Colonic mucosa (tissue), 4 donors: ENCODE results near the gene CCNB1IP1. TPM values are rescaled to one million over a fixed set of nuclear protein-coding genes. Genes with fewer than 3 reads are reported as not detected.
"Not testable (repeated sequence)": the region's sequence is repeated elsewhere in the genome, so short reads cannot be mapped to it uniquely, and the experiment has no call there.

ENCODE experiments used
- DNase-seq: peaks from one replicate; pipeline ENCODE4 v3.0.0-alpha.2; 2020
- H3K27ac ChIP-seq: fragments of 200-600 bp; one replicate; pipeline ENCODE4 v1.8.0; 2021
- H3K27me3 ChIP-seq: fragments of 200-600 bp; one replicate; pipeline ENCODE4 v1.8.0; 2021
- H3K36me3 ChIP-seq: fragments of 200-600 bp; one replicate; pipeline ENCODE4 v1.8.0; 2021
- H3K4me1 ChIP-seq: fragments of 200-600 bp; one replicate; pipeline ENCODE4 v1.8.0; 2021; ENCODE audit warnings: mild to moderate bottlenecking
- H3K4me3 ChIP-seq: fragments of 200-600 bp; one replicate; pipeline ENCODE4 v1.8.0; 2021
- H3K9ac ChIP-seq, 2 donors: one replicate each; pipeline ENCODE4 v1.7.0; 2013; ENCODE audit warnings: control low read depth in 2 of 2, low read depth in 2 of 2, low read length in 2 of 2
- H3K9me3 ChIP-seq: fragments of 200-600 bp; one replicate; pipeline ENCODE4 v1.8.0; 2021
- intact Hi-C: fragments of 100-400 bp; cut with DNase I; formaldehyde crosslinking; loops from one replicate; pipeline ENCODE4 v1.14.1; 2022
- total RNA-seq, 2 donors: library from RNA; stranded (reverse); fragmentation: NEBNext Ultra II Directional in 1 of 2; extraction: Animal tissue kit (Norgen Biotek cat#: 25700) in 1 of 2; gene quantifications; one replicate each; pipeline ENCODE4 v1.2.1, GENCODE V29; 2021
- TF ChIP-seq, protein P1 (sequence below): fragments of 200-600 bp; IDR thresholded peaks from one replicate; pipeline ENCODE4 v1.8.0; 2022; ENCODE audit warnings: antibody characterized with exemption, mild to moderate bottlenecking
- donor health status: healthy.
- donor health status: DM: no; HTN: no; CAD: no.
- donor health status: DM: no; HTN: no; CAD: no.

The CCNB1IP1 gene
- total RNA-seq, 2 donors from 2014 or later: 20.5 to 30.7 TPM

- no peak for DNase-seq
- Histone ChIP-seq H3K27ac (no peak overlapping the region), H3K4me1 (peaks cover 9% of the 10 kb centered on the region), H3K36me3 (peaks cover 13% of the 10 kb centered on the region), H3K9me3 (no peaks in the 10 kb centered on the region), H3K9ac (no peak overlapping the region), H3K27me3 (no peaks in the 10 kb centered on the region), H3K4me3 (no peak overlapping the region)
- intact Hi-C loops: no loop called here
- TF ChIP-seq, protein P1, sequence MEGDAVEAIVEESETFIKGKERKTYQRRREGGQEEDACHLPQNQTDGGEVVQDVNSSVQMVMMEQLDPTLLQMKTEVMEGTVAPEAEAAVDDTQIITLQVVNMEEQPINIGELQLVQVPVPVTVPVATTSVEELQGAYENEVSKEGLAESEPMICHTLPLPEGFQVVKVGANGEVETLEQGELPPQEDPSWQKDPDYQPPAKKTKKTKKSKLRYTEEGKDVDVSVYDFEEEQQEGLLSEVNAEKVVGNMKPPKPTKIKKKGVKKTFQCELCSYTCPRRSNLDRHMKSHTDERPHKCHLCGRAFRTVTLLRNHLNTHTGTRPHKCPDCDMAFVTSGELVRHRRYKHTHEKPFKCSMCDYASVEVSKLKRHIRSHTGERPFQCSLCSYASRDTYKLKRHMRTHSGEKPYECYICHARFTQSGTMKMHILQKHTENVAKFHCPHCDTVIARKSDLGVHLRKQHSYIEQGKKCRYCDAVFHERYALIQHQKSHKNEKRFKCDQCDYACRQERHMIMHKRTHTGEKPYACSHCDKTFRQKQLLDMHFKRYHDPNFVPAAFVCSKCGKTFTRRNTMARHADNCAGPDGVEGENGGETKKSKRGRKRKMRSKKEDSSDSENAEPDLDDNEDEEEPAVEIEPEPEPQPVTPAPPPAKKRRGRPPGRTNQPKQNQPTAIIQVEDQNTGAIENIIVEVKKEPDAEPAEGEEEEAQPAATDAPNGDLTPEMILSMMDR: no peak
Observed at GRCh38 chr14:20302042-20302755, 30.9 kb downstream of the CCNB1IP1 start.

DNA sequence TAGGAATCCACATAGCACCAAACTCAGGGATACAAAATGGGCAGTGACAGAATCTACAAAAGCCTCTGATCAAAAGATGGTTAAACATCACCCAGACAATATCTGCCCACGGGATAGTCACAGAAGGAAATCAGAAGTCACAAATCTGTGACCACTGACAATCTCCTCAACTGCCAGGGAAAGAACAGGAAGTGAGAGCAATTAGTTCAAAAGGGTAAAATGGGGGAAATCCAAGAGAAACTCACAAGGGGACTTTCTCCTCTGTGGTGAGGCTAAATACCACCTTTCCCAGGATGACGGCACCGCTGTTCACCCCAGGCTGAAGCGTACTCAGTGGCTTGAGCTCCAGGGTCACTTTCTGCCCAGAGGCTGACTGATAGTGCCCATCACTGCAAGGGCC lies 38.0 kb downstream of the CCNB1IP1 start:
- no peak overlapping the region for H3K4me3 ChIP-seq
- TF ChIP-seq, protein P1: no peak
- no peaks in the 10 kb centered on the region for H3K4me1 ChIP-seq
- no peaks in the 10 kb centered on the region for H3K9me3 ChIP-seq
- no peak overlapping the region for H3K27ac ChIP-seq
- intact Hi-C loops: no loop called here
- H3K9ac ChIP-seq: no peak overlapping the region
- H3K36me3 ChIP-seq: peaks cover 8% of the 10 kb centered on the region
- no peak for DNase-seq
- H3K27me3 ChIP-seq: no peaks in the 10 kb centered on the region

GRCh38 chr14:20294636-20295035 lies 38.4 kb downstream of the CCNB1IP1 start:
- Histone ChIP-seq H3K9ac (no peak overlapping the region), H3K9me3 (no peaks in the 10 kb centered on the region), H3K4me3 (no peak overlapping the region), H3K27me3 (no peaks in the 10 kb centered on the region), H3K4me1 (no peaks in the 10 kb centered on the region), H3K27ac (no peak overlapping the region), H3K36me3 (peaks cover 8% of the 10 kb centered on the region)
- intact Hi-C loops: no loop called here
- DNase-seq: no peak
- TF ChIP-seq, protein P1: no peak

DNA sequence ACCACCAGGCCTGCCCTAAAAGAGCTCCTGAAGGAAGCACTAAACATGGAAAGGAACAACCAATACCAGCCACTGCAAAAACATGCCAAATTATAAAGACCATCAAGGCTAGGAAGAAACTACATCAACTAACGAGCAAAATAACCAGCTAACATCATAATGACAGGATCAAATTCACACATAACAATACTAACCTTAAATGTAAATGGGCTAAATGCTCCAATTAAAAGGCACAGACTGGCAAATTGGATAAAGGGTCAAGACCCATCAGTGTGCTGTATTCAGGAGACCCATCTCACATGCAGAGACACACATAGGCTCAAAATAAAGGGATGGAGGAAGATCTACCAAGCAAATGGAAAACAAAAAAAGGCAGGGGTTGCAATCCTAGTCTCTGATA lies 51.1 kb downstream of the CCNB1IP1 start:
- H3K4me1 ChIP-seq, H3K27ac ChIP-seq: not testable (repeated sequence)

GRCh38 chr14:20280265-20280664 lies 52.8 kb downstream of the CCNB1IP1 start:
- H3K4me3 ChIP-seq, H3K9me3 ChIP-seq, DNase-seq, H3K4me1 ChIP-seq, H3K27ac ChIP-seq, H3K9ac ChIP-seq, H3K36me3 ChIP-seq, H3K27me3 ChIP-seq, intact Hi-C loops: not testable (repeated sequence)

More for the DNA sequence above, 51.1 kb downstream of the CCNB1IP1 start:
- H3K27me3 ChIP-seq, H3K9me3 ChIP-seq, H3K4me3 ChIP-seq, H3K9ac ChIP-seq, H3K36me3 ChIP-seq, intact Hi-C loops, DNase-seq: not testable (repeated sequence)

DNA sequence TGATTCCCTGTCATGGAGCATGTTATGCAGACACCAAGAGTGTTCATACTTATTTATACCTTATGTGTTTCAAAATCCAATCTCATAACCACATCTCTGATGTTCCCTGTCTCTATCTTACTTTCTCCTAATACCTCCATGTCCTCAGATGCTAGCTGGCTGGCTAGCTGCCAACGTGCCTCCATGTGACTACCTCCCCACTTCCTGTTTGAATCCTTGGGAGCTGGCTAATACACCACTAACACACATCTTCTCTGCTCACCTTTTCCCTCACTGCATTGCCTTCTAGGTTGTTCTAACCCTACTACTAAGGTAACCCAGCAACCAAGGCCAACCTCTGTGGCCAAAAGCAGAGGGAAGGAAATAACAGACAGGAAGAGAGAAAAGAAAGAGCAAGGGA lies 54.7 kb downstream of the CCNB1IP1 start:
- Histone ChIP-seq H3K4me3 (no peak overlapping the region), H3K36me3 (no peaks in the 10 kb centered on the region), H3K4me1 (no peaks in the 10 kb centered on the region), H3K9ac (no peak overlapping the region), H3K9me3 (no peaks in the 10 kb centered on the region), H3K27me3 (no peaks in the 10 kb centered on the region), H3K27ac (no peak overlapping the region)
- DNase-seq: no peak
- TF ChIP-seq, protein P1: no peak
- intact Hi-C loops: no loop called here
